GM18873 (cell line): ENCODE results near the gene THSD7B.
"Not testable (repeated sequence)": the region's sequence is repeated elsewhere in the genome, so short reads cannot be mapped to it uniquely, and the experiment has no call there.

Experiments used
- ATAC-seq: cut with Tn5 transposase; IDR thresholded peaks from one replicate; pipeline ENCODE4 v1.9.1; 2021; ENCODE audit warnings: mild to moderate bottlenecking, moderate library complexity, moderate number of reproducible peaks; ENCODE audit not compliant: unreplicated experiment, low FRiP score

THSD7B gene

DNA sequence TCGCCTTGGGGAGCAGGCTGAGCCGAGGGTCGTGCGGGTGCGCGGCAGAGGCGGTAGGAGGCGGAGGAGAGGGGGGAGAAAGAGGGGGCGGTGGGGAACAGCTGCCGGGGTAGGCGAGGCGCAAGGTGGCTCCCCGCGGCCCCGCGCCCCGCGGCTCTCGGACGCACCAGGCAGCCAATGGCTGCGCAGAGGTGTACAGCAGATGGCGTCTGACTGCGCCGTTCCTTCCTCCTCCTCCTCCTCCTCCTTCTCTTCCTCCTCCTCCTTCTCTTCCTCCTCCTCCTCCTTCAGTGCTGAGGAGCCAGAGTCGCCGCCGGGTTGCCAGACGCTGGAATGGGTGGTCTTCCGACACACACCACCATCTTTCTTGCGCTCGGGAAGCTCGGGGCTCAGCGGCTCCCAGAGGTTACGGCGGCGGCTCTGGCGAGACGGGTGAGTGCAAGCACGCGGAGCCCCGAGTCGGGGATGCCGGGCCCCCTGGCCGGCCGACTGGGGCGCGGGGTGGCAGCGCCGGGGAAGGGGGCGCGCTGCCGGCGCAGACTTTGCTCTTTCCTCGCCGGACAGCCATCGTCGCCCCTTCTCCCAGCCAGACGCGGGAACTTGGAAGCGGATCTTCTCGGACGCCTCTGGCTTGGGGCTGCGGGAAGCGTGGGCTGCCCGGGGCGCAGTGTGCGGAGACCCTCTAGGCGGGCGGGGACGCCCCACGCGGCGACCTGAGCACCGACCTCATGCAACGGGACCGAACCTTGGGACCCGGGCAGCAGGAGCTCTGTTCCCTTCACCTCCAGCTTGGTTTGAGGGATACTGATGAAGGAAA is at the start of gene THSD7B:
Gene THSD7B (plus strand): TSS at position 290 of the 817 bp plus-strand sequence. CDS start 116,634 bp downstream, outside the sequence.
- no peak for ATAC-seq

- ATAC-seq: no peak
These were observed 47.1 kb upstream of the THSD7B start for GRCh38 chr2:136718273-136718672.

- ATAC-seq: no peak
These were observed 37.2 kb upstream of the THSD7B start for GRCh38 chr2:136727973-136728699.

GRCh38 chr2:136736236-136736635 is 29.1 kb upstream of the THSD7B start:
- no peak for ATAC-seq

- ATAC-seq: no peak
These were observed 27.3 kb upstream of the THSD7B start for GRCh38 chr2:136738044-136738443.

GRCh38 chr2:136741471-136741870 is 23.9 kb upstream of the THSD7B start:
- no peak for ATAC-seq

- no peak for ATAC-seq
These were observed 15.3 kb upstream of the THSD7B start for GRCh38 chr2:136750065-136750464.

- no peak for ATAC-seq
These were observed 13.9 kb upstream of the THSD7B start for GRCh38 chr2:136751406-136751805.

GRCh38 chr2:136758504-136758903 is 6.8 kb upstream of the THSD7B start:
- ATAC-seq: not testable (repeated sequence)

DNA sequence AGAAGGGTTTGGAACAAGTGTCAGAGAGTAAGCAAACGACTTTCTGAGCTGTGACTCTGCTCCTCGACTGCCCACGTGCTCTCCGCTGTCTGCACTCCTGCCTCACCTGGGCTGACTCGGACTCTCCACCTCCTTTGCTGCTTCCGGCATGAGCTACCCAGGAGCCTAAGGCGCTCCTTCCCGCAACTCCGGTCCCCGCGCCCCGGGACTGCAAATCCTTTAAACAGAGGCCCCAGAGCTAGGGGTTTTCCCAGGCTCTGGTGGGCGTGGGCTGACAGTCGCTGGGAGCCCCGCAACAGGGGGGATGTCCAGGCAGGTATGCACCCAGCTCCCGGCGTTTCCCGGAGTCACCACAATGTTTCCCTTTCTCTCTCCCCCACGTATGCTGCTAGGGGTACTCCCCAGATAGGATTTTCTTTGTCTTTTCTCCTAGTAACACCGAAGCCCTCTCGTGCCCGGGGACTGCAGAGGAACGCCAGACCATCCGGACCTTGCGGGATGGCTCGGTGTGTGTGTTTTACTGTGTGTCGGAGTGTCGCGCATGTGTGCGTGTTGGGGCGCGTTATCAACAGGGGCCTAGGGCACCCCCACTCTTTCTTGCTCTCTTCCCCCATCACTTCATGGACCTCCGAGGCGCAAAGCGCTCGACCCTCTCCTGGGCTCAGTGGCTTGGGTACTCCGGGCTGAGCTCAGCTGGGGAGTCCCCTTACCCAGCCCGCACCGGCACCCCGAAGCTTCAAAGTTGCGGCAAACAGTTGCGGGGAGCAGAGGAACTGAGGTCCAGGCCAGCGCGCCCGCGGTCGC is 691 bp upstream of the THSD7B start:
- no peak for ATAC-seq

- no peak for ATAC-seq
These were observed 694 bp downstream of the THSD7B start for GRCh38 chr2:136766073-136766404.

GRCh38 chr2:136767030-136767429 is 1.7 kb downstream of the THSD7B start:
- ATAC-seq: no peak

GRCh38 chr2:136769871-136770270 is 4.5 kb downstream of the THSD7B start:
- ATAC-seq: no peak

- no peak for ATAC-seq
These were observed 5.0 kb downstream of the THSD7B start for GRCh38 chr2:136770384-136770783.

DNA sequence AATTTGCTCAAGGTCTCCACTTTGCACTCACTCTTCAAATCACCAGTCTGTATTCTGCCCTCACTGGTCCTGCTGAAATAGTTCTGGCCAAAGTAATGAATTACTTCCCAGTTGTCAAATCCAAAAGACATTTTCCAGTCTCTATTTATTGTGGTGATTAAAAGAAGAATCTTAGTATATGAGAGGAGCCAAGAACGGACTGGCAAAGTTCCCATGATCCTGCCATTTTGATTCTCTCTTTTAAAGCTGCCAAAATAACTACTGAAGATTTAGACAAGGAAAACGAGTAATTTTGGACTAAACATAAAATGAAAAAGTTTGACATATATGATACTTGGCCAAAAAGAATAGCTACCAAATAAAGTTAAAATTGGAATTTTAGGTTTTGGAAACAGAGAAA is 12.0 kb downstream of the THSD7B start:
- no peak for ATAC-seq

- no peak for ATAC-seq
These were observed 18.5 kb downstream of the THSD7B start for GRCh38 chr2:136783856-136784255.

- ATAC-seq: no peak
These were observed 19.9 kb downstream of the THSD7B start for GRCh38 chr2:136785215-136785614.

DNA sequence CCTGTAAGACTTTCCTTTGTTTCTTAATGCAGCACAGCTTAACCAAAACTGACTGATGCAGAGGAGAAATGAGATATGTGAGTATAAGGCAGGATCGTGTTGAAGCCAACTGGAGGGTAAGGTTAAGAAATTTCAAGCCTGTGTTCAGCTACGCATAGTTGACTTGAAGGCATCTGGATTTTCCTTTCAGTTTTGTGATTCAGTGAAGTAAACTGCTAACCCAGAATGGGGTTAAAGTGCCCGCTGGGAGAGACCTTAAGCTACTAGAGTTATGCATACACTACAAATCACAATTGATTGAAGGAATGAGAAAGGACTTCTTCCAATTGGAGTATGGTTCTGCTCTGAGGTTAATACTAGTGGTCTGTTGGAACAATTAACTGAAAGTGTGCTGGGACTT is 22.6 kb downstream of the THSD7B start:
- no peak for ATAC-seq

GRCh38 chr2:136796339-136796738 is 31.0 kb downstream of the THSD7B start:
- ATAC-seq: no peak

DNA sequence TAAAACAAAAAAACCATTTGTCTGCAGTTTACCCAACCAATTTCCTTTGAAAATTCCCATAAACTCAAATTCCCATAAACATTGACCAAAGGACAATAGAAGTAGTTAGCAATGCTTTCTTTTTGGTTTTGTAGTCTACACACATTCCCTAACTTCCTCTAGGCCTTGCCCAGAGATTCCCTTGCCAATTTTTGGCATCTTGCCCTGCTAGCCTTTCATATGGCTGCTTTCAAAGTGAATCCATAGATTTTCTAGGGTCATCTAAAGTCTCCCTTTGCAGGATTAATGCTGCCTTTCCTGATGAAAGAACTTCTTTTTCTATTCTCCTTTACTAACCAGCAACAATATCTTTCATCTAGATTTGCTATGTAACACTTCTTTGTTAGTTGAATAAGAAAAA is 33.4 kb downstream of the THSD7B start:
- ATAC-seq: no peak

DNA sequence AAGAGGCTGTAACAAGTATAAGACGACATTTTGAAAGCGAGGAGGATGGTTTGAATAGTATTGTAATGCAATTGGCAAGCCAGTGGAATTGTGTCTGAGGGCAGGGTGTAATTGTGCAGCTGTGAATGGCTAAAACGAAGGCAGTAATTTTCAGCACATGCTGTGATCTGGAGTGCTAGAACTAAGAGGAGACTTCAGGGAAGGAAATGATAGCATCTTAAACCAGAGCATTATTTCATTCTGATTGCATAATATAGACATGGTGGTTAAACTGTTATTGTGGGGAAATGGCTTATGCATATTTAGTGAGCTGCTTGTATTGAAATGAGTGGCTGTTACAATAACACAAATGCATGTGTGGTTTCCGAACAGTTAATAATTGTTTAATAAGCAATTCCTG is 36.3 kb downstream of the THSD7B start:
- no peak for ATAC-seq
